ENCODE results near the gene TBX1. TPM values are rescaled to one million over a fixed set of nuclear protein-coding genes. Genes with fewer than 3 reads are reported as not detected.

The TBX1 gene
- total and polyA plus RNA-seq, 10 of the 15 experiments (the other 5 are each of a cell fraction or from before 2014, with no cell fraction given), result not detected

- no peak for TF ChIP-seq ZNF384 (IDR thresholded peaks at IDR 0.05; ENCODE audit: borderline replicate concordance, low read depth, low read length)
- no peak for TF ChIP-seq RELB (IDR thresholded peaks at IDR 0.05; ENCODE audit: low read depth)
- no peak for TF ChIP-seq SIN3A (IDR thresholded peaks at IDR 0.05; ENCODE audit: low read depth, low read length)
- Histone ChIP-seq H3K9me3 (replicated peaks; ENCODE audit: control insufficient read depth, insufficient read depth, low read length) (no peaks in the 10 kb centered on the region), H2AFZ (ENCODE audit: control insufficient read depth, low read depth, low read length) (no peak overlapping the region), H3K4me3 (no peak overlapping the region), H3K4me1 (ENCODE audit: control insufficient read depth, insufficient read depth, low read length) (no peaks in the 10 kb centered on the region), H3K79me2 (ENCODE audit: control insufficient read depth, insufficient read depth, low read length) (no peaks in the 10 kb centered on the region), H3K27me3 (replicated peaks in 1 of 2; ENCODE audit: control insufficient read depth in 2 of 2, insufficient read depth in 2 of 2, low read length in 1 of 2) (peaks cover 0 to 7% of the 10 kb centered on the region in 2 experiments; a peak in 3 of 4 replicates), H3K36me3 (ENCODE audit: control insufficient read depth in 2 of 2, insufficient read depth in 2 of 2, low read length in 1 of 2) (no peaks in the 10 kb centered on the region), H3K9ac (ENCODE audit: control insufficient read depth, insufficient read depth, low read length) (no peak overlapping the region), H4K20me1 (ENCODE audit: control insufficient read depth, insufficient read depth) (peaks cover 4% of the 10 kb centered on the region; the same call in 1 of the 2 replicates), H3K27ac (ENCODE audit: control insufficient read depth, insufficient read depth) (no peak overlapping the region), H3K4me2 (ENCODE audit: control insufficient read depth, insufficient read depth) (no peak overlapping the region)
- POLR2A ChIA-PET, result no interaction called here
- RAD21 ChIA-PET (ENCODE audit: unreplicated experiment), result no interaction called here
- ATAC-seq, result no peak
- 9% methylated on average over 4 of the region's 4 CpGs for WGBS (ENCODE audit: insufficient coverage, insufficient replicate concordance, low lambda C conversion rate, missing lambda C conversion rate)
- no peak for FAIRE-seq
- no TSS peak for BruUV-seq (replicated peaks)
- in situ Hi-C loops (cut with MboI) (no loop called here), intact Hi-C loops (cut with micrococcal nuclease; ENCODE audit: unreplicated experiment) (no loop called here)
- SMC1A ChIA-PET (ENCODE audit: uncharacterized antibody, unreplicated experiment), result no interaction called here
- CTCF ChIA-PET, result interaction anchor here (1.5 kb wide), 1 partner anchor 162 kb away, joined by 3 read pairs; no protein-coding TSS in a partner anchor
- DNase-seq (ENCODE audit: low read depth, low spot score), result no peak
Measured at GRCh38 chr22:19748139-19748538, 12.4 kb upstream of the TBX1 start.

GRCh38 chr22:19748991-19749664, 11.4 kb upstream of the TBX1 start:
- POLR2A ChIA-PET, result no interaction called here
- H3K27me3 ChIP-seq (replicated peaks in 1 of 2; ENCODE audit: control insufficient read depth in 2 of 2, insufficient read depth in 2 of 2, low read length in 1 of 2), result peaks cover under 1 to 10% of the 10 kb centered on the region in 2 experiments
- DNase-seq (ENCODE audit: low read depth, low spot score), result no peak
- in situ Hi-C loops (cut with MboI), result no loop called here
- WGBS (ENCODE audit: insufficient coverage, insufficient replicate concordance, low lambda C conversion rate, missing lambda C conversion rate), result 8% methylated on average over 15 of the region's 15 CpGs
- no peak overlapping the region for H3K4me3 ChIP-seq
- no peak for TF ChIP-seq CREM (IDR thresholded peaks at IDR 0.05; ENCODE audit: low read depth)
- no peak for TF ChIP-seq REST (IDR thresholded peaks at IDR 0.05; ENCODE audit: low read depth, low read length)
- TF ChIP-seq RAD21 (IDR thresholded peaks at IDR 0.05; ENCODE audit: insufficient read depth, low read depth, low read length), result no peak
- no peak for TF ChIP-seq POLR2A (IDR thresholded peaks at IDR 0.05; ENCODE audit: low read depth, low read length)
- TF ChIP-seq KLF5 (IDR thresholded peaks at IDR 0.05; ENCODE audit: partially characterized antibody), result no peak
- intact Hi-C loops (cut with micrococcal nuclease; ENCODE audit: unreplicated experiment), result no loop called here
- H3K4me2 ChIP-seq (ENCODE audit: control insufficient read depth, insufficient read depth), result no peak overlapping the region
- CTCF ChIA-PET, result interaction anchor here (1.5 kb wide), 1 partner anchor 161 kb away, joined by 3 read pairs; no protein-coding TSS in a partner anchor
- RAD21 ChIA-PET (ENCODE audit: unreplicated experiment), result no interaction called here
- no peaks in the 10 kb centered on the region for H3K79me2 ChIP-seq (ENCODE audit: control insufficient read depth, insufficient read depth, low read length)
- H2AFZ ChIP-seq (ENCODE audit: control insufficient read depth, low read depth, low read length), result no peak overlapping the region
- no peak for ATAC-seq
- H3K36me3 ChIP-seq (ENCODE audit: control insufficient read depth in 2 of 2, insufficient read depth in 2 of 2, low read length in 1 of 2), result no peaks in the 10 kb centered on the region
- SMC1A ChIA-PET (ENCODE audit: uncharacterized antibody, unreplicated experiment), result no interaction called here
- H3K4me1 ChIP-seq (ENCODE audit: control insufficient read depth, insufficient read depth, low read length), result no peaks in the 10 kb centered on the region
- H3K9ac ChIP-seq (ENCODE audit: control insufficient read depth, insufficient read depth, low read length), result no peak overlapping the region
- H4K20me1 ChIP-seq (ENCODE audit: control insufficient read depth, insufficient read depth), result peaks cover 4% of the 10 kb centered on the region; the same call in 1 of the 2 replicates
- BruUV-seq (replicated peaks), result no TSS peak
- FAIRE-seq, result no peak
- H3K9me3 ChIP-seq (replicated peaks; ENCODE audit: control insufficient read depth, insufficient read depth, low read length), result no peaks in the 10 kb centered on the region
- no peak overlapping the region for H3K27ac ChIP-seq (ENCODE audit: control insufficient read depth, insufficient read depth)
